ENCODE data around the gene TTN.

Gene TTN

DNA sequence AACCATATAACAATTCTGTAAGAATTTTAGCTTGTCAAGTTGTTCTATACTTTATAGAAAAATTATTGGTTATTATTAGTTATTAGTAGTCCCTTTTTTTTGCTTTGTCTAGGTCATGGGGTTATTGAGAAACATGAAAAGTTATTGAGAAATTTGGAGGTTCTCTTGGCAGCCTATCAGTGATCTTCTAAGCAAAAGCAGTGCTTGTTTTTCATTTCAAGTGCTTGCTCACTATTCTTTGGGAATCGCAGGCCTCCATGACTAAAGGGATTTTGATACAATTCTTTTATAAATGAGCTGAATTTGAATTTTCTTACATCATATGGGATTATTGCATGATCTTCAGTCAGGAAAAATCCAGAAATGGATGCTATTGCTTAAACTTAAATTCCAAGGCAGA lies 301.1 kb downstream of the TTN start:
- no peak for DNase-seq (ENCODE audit: low read depth)
- no peak for TF ChIP-seq CTCF (conservative IDR thresholded peaks at IDR 0.05; ENCODE audit: low read depth, low read length)
- H3K4me3 ChIP-seq (ENCODE audit: low read length) = no peak overlapping the region

- no peak overlapping the region for H3K4me3 ChIP-seq (ENCODE audit: low read length)
- TF ChIP-seq CTCF (conservative IDR thresholded peaks at IDR 0.05; ENCODE audit: low read depth, low read length) = no peak
- no peak for DNase-seq (ENCODE audit: low read depth)
Observed at GRCh38 chr2:178502751-178503150, 304.5 kb downstream of the TTN start.

- H3K4me3 ChIP-seq (ENCODE audit: low read length) = no peak overlapping the region
- DNase-seq (ENCODE audit: low read depth) = no peak
- TF ChIP-seq CTCF (conservative IDR thresholded peaks at IDR 0.05; ENCODE audit: low read depth, low read length) = no peak
Observed at GRCh38 chr2:178499640-178500039, 307.6 kb downstream of the TTN start.

- no peak for DNase-seq (ENCODE audit: low read depth)
- TF ChIP-seq CTCF (conservative IDR thresholded peaks at IDR 0.05; ENCODE audit: low read depth, low read length) = no peak
Observed at GRCh38 chr2:178498137-178498536, 309.1 kb downstream of the TTN start.

GRCh38 chr2:178496049-178496448 lies 311.2 kb downstream of the TTN start:
- no peak overlapping the region for H3K4me3 ChIP-seq (ENCODE audit: low read length)
- no peak for TF ChIP-seq CTCF (conservative IDR thresholded peaks at IDR 0.05; ENCODE audit: low read depth, low read length)
- DNase-seq (ENCODE audit: low read depth) = no peak

More at GRCh38 chr2:178498137-178498536, 309.1 kb downstream of the TTN start:
- no peak overlapping the region for H3K4me3 ChIP-seq (ENCODE audit: low read length)

- no peak for TF ChIP-seq CTCF (conservative IDR thresholded peaks at IDR 0.05; ENCODE audit: low read depth, low read length)
- H3K4me3 ChIP-seq (ENCODE audit: low read length) = no peak overlapping the region
- no peak for DNase-seq (ENCODE audit: low read depth)
Observed at GRCh38 chr2:178491612-178492011, 315.6 kb downstream of the TTN start.

DNA sequence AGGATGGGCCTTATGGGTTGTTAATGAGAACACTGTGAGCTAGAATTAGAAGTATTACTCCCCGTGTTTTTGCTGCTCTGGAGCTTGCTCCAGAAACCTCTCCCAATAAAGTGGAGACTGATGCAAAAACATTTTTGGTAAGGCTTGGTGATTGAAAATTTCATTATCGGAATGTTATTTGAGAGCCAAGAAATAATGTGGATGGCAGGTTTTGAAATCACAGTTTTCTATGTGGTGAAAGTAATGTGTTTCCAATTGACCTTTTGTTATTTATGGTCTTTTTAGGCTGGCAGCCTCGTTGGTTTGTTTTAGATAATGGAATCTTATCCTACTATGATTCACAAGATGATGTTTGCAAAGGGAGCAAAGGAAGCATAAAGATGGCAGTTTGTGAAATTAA lies 321.9 kb downstream of the TTN start:
- no peak for DNase-seq (ENCODE audit: low read depth)
- no peak overlapping the region for H3K4me3 ChIP-seq (ENCODE audit: low read length)
- no peak for TF ChIP-seq CTCF (conservative IDR thresholded peaks at IDR 0.05; ENCODE audit: low read depth, low read length)
